K562 (cell line): Measurements from ENCODE around the gene FRYL. TPM values are rescaled to one million over a fixed set of nuclear protein-coding genes. Genes with fewer than 3 reads are reported as not detected.

Experiments
- ATAC-seq: fragments of 200-7000 bp; cut with Tn5 transposase; 3 replicates; pipeline ENCODE4 v1.9.1; 2020; ENCODE audit warnings: moderate library complexity
- BruUV-seq: library from RNA; stranded (reverse); fragments of 400-500 nt; replicated peaks from 2 replicates; lab custom pipeline; 2021; lab: Mats Ljungman, UMichigan
- CTCF ChIA-PET: fragments of 300-600 bp; formaldehyde crosslinking; extraction: SDS; loops from one replicate; lab custom pipeline; 2021; ENCODE audit warnings: low intra/inter-chr PET ratio; lab: Yijun Ruan, JAX
- POLR2A ChIA-PET: fragments of 300-600, 350-650 bp; sonication (Branson Sonifier 250); formaldehyde crosslinking; extraction: SDS; loops from one replicate; lab custom pipeline; 2021; ENCODE audit warnings: antibody characterized with exemption, inconsistent platforms; lab: Yijun Ruan, JAX
- DNase-seq, 4 experiments: peaks; one replicate each; pipeline versions ENCODE4 v3.0.0 to v3.0.0-alpha.2; 2011 to 2018; ENCODE audit warnings: low spot score in 3 of 4, mixed read lengths in 3 of 4; ENCODE audit errors: extremely low read depth in 1 of 4
- FAIRE-seq: peaks from 2 replicates; lab custom pipeline; 2011; peaks lifted over from hg19 to GRCh38; lab: Jason Lieb, UNC
- H2AFZ ChIP-seq: 2 replicates; pipeline ENCODE4 v1.6.0; 2011; ENCODE audit warnings: low read depth, low read length, control low read depth, inconsistent platforms
- H3K27ac ChIP-seq: fragments of 200-600 bp; 3 replicates; pipeline ENCODE4 v1.8.0; 2011; ENCODE audit warnings: low read depth, mild to moderate bottlenecking, control low read depth, inconsistent platforms, low read length, moderate library complexity, mixed read lengths; ENCODE audit errors: extremely low read depth
- H3K27me3 ChIP-seq, 2 experiments: fragments of 300-600 bp in 1 of 2; 2 replicates in 1 of 2; 3 replicates in 1 of 2; pipeline versions ENCODE4 v1.6.0 to v1.8.0; 2011; ENCODE audit warnings: inconsistent platforms in 2 of 2, low read length in 2 of 2, mild to moderate bottlenecking in 1 of 2, mixed read lengths in 1 of 2, moderate library complexity in 1 of 2; ENCODE audit not compliant: control insufficient read depth in 2 of 2, insufficient read depth in 2 of 2
- H3K36me3 ChIP-seq: fragments of 300-600 bp; 3 replicates; pipeline ENCODE4 v1.8.0; 2011; ENCODE audit warnings: mild to moderate bottlenecking, low read length, inconsistent platforms; ENCODE audit not compliant: control insufficient read depth, insufficient read depth
- H3K4me1 ChIP-seq, 2 experiments: fragments of 200-600 bp in 1 of 2; replicated peaks in 1 of 2; 2 replicates in 1 of 2; 3 replicates in 1 of 2; pipeline versions ENCODE4 v1.5.1 to v1.8.0; 2011; ENCODE audit warnings: inconsistent platforms in 2 of 2, low read length in 2 of 2, mild to moderate bottlenecking in 1 of 2, mixed read lengths in 1 of 2, moderate library complexity in 1 of 2; ENCODE audit not compliant: control insufficient read depth in 2 of 2, insufficient read depth in 2 of 2
- H3K4me2 ChIP-seq: 2 replicates; pipeline ENCODE4 v1.6.1; 2011; ENCODE audit warnings: low read length, control low read depth, inconsistent platforms, mixed read lengths; ENCODE audit not compliant: insufficient read depth
- H3K4me3 ChIP-seq: fragments of 200-600 bp; sonication (generic), shearing (Covaris generic); 2 replicates; pipeline ENCODE4 v1.5.1; 2016; ENCODE audit warnings: control low read depth, inconsistent platforms
- H3K79me2 ChIP-seq: fragments of 200-600 bp; 3 replicates; pipeline ENCODE4 v1.8.0; 2011; ENCODE audit warnings: low read length, inconsistent platforms; ENCODE audit not compliant: control insufficient read depth, insufficient read depth
- H3K9ac ChIP-seq, 2 experiments: 2 replicates each; pipeline versions ENCODE4 v1.6.0 to v1.6.1; 2011; ENCODE audit warnings: low read depth in 2 of 2, low read length in 2 of 2, control low read depth in 1 of 2, inconsistent platforms in 1 of 2, mild to moderate bottlenecking in 1 of 2, mixed read lengths in 1 of 2; ENCODE audit not compliant: insufficient read depth in 1 of 2
- H3K9me1 ChIP-seq: one replicate; pipeline ENCODE4 v1.6.0; 2011; ENCODE audit warnings: inconsistent platforms, mild to moderate bottlenecking, low read length, moderate library complexity; ENCODE audit not compliant: control insufficient read depth, insufficient read depth
- H3K9me3 ChIP-seq: replicated peaks from 2 replicates; pipeline ENCODE4 v1.5.1; 2011; ENCODE audit warnings: low read depth, low read length, inconsistent platforms; ENCODE audit not compliant: control insufficient read depth, insufficient read depth
- H4K20me1 ChIP-seq: replicated peaks from 2 replicates; pipeline ENCODE4 v1.6.1; 2011; ENCODE audit warnings: low read length, inconsistent platforms, mixed read lengths; ENCODE audit not compliant: control insufficient read depth, insufficient read depth
- HNRNPK ChIP-seq: fragments of 200-400 bp; formaldehyde crosslinking; IDR thresholded peaks from one replicate; pipeline ENCODE4 v1.6.1; 2018; ENCODE audit warnings: mild to moderate bottlenecking, low read depth, low read length; ENCODE audit not compliant: poor library complexity, severe bottlenecking
- MAZ ChIP-seq, 2 experiments: fragments of 450-650 bp in 1 of 2; sonication (generic) in 1 of 2; formaldehyde crosslinking; IDR thresholded peaks in 1 of 2; conservative IDR thresholded peaks in 1 of 2; 2 replicates each; pipeline versions ENCODE4 v1.4.0 to v1.5.0; 2020; ENCODE audit warnings: mild to moderate bottlenecking in 1 of 2, missing genetic modification reagents in 1 of 2
- ZEB2 ChIP-seq: fragments of 450-650 bp; IDR thresholded peaks from 2 replicates; pipeline ENCODE4 v1.6.1; 2016
- ZNF121 ChIP-seq: sonication (generic); formaldehyde crosslinking; conservative IDR thresholded peaks from 2 replicates; pipeline ENCODE4 v1.8.0; 2022; ENCODE audit warnings: missing genetic modification reagents
- WGBS: fragments of 100-300 bp; shearing (Covaris generic); methylation state at CpG from one replicate; pipeline ENCODE4 v1.1.6; 2016; ENCODE audit warnings: low coverage, mixed read lengths; ENCODE audit not compliant: insufficient coverage; ENCODE audit errors: missing lambda C conversion rate; 5-methylcytosine and 5-hydroxymethylcytosine counted together
- in situ Hi-C: fragments of 300-500 bp; cut with MboI; formaldehyde crosslinking; loops from 4 replicates; pipeline ENCODE4 v1.15.0; 2018; ENCODE audit warnings: inconsistent platforms, mixed read lengths
- intact Hi-C: fragments of 100-400 bp; cut with micrococcal nuclease; formaldehyde crosslinking; loops from 2 replicates; pipeline ENCODE4 v1.14.2; 2022
- polyA plus RNA-seq, 8 experiments: library from polyadenylated mRNA; depleted of rRNA in 4 of 8; stranded (reverse) in 5 of 8; unstranded in 3 of 8; fragments of >200 nt; fragmentation: Nextera tagmentation in 2 of 8; fragmentation: Illumina TruSeq in 1 of 8; extraction: Ambion mirVana in 2 of 8; extraction: Trizol in 1 of 8; gene quantifications; 2 replicates each; pipeline versions ENCODE4 v1.2.1 to v1.2.3, GENCODE V29; 2011 to 2014; ENCODE audit warnings: inconsistent platforms in 1 of 8, missing spikeins in 1 of 8
- total RNA-seq, 7 experiments: library from RNA; depleted of rRNA in 6 of 7; stranded (reverse); fragments of >200 nt in 6 of 7; fragmentation: Illumina TruSeq in 2 of 7; extraction: Trizol in 2 of 7; gene quantifications; 2 replicates each; pipeline versions ENCODE4 v1.2.1 to v1.2.3, GENCODE V29; 2011 to 2021; ENCODE audit warnings: low replicate concordance in 1 of 7
- TF ChIP-seq, protein P1 (sequence below): fragments of 250-450 bp; sonication (Bioruptor Pico); IDR thresholded peaks from 2 replicates; pipeline ENCODE4 v1.9.0; 2021; ENCODE audit warnings: mild to moderate bottlenecking, inconsistent platforms

Gene FRYL
- total and polyA plus RNA-seq, 9 of the 15 experiments (the other 6 are each of a cell fraction or from before 2014, with no cell fraction given) = 7.2 to 34.9 (median 15.9) TPM

DNA sequence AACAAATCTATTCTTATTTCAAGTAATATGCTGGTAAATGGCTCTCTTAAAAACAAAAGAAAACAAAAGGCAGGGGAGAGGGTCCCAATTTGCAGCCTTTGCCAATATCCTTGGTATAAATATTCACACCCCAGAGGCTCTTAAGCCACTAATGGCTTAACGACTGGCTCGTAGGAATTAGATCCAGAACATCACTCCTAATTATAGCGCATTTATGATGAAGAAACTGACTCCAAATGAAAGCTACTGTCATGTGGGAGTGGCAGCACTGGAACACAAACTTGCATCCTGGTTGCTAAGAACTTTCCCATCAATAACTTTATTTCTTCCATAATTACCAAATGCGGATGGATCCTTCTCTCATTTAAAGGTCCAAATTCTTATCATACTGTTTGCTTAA is 138.7 kb downstream of the FRYL start:
- intact Hi-C loops = no loop called here
- no peak overlapping the region for H3K4me3 ChIP-seq
- H2AFZ ChIP-seq = no peak overlapping the region
- H3K9me3 ChIP-seq = no peaks in the 10 kb centered on the region
- ChIA-PET POLR2A (interaction anchor here (0.7 kb wide), 1 partner anchor 14 kb away, joined by 4 read pairs; no protein-coding TSS in a partner anchor), CTCF (no interaction called here)
- 72% methylated on average over 4 of the region's 4 CpGs for WGBS
- no peak overlapping the region for H3K9ac ChIP-seq
- TF ChIP-seq, protein P1, sequence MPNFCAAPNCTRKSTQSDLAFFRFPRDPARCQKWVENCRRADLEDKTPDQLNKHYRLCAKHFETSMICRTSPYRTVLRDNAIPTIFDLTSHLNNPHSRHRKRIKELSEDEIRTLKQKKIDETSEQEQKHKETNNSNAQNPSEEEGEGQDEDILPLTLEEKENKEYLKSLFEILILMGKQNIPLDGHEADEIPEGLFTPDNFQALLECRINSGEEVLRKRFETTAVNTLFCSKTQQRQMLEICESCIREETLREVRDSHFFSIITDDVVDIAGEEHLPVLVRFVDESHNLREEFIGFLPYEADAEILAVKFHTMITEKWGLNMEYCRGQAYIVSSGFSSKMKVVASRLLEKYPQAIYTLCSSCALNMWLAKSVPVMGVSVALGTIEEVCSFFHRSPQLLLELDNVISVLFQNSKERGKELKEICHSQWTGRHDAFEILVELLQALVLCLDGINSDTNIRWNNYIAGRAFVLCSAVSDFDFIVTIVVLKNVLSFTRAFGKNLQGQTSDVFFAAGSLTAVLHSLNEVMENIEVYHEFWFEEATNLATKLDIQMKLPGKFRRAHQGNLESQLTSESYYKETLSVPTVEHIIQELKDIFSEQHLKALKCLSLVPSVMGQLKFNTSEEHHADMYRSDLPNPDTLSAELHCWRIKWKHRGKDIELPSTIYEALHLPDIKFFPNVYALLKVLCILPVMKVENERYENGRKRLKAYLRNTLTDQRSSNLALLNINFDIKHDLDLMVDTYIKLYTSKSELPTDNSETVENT (CRISPR knock-in tag) = no peak
- TF ChIP-seq HNRNPK (no peak), ZNF121 (CRISPR knock-in tag) (no peak), ZEB2 (no peak), MAZ (CRISPR knock-in tag; conservative IDR thresholded peaks at IDR 0.05 in 1 of 2, IDR thresholded peaks at IDR 0.05 in 1 of 2) (no peak)
- peaks cover 7% of the 10 kb centered on the region; the same call in 1 of the 3 replicates for H3K79me2 ChIP-seq
- in situ Hi-C loops = no loop called here
- DNase-seq (no peak), ATAC-seq (no peak), FAIRE-seq (no peak)
- H3K36me3 ChIP-seq = no peaks in the 10 kb centered on the region
- H3K27me3 ChIP-seq = no peaks in the 10 kb centered on the region
- H3K9me1 ChIP-seq = no peaks in the 10 kb centered on the region
- H3K4me2 ChIP-seq = no peak overlapping the region
- H3K4me1 ChIP-seq = peaks cover 0 to 2% of the 10 kb centered on the region in 2 experiments; a peak in 1 of 5 replicates
- no TSS peak for BruUV-seq
- no peak overlapping the region for H3K27ac ChIP-seq
- 0 out of 2 replicates have a peak, but pooled peaks cover 5% of the 10 kb centered on the region for H4K20me1 ChIP-seq
